Heart left ventricle (tissue), 16 donors: ENCODE measurements around the gene DPAGT1. TPM values are rescaled to one million over a fixed set of nuclear protein-coding genes. Genes with fewer than 3 reads are reported as not detected.
A peak's percentile ranks its signal among the peaks of the same experiment; 100 is the strongest.

Experiments used
- ATAC-seq, 4 donors: fragments of 200-7000 bp; cut with Tn5 transposase; one replicate each; pipeline ENCODE4 v1.9.1; 2020 to 2022; ENCODE audit warnings: moderate library complexity in 4 of 4, mild to moderate bottlenecking in 3 of 4, moderate number of reproducible peaks in 1 of 4
- DNase-seq, 5 donors: peaks; one replicate each; pipeline ENCODE4 v3.0.0-alpha.2; 2020
- H3K27ac ChIP-seq, 12 donors: fragments of 200-600 bp; sonication (generic) in 4 of 12; one replicate each; pipeline versions ENCODE4 v1.5.0 to v1.8.0; 2016 to 2022; ENCODE audit warnings: mild to moderate bottlenecking in 2 of 12
- H3K27me3 ChIP-seq, 9 donors: fragments of 200-600 bp; sonication (generic) in 2 of 9; one replicate each; pipeline versions ENCODE4 v1.5.1 to v1.8.0; 2016 to 2022; ENCODE audit warnings: mild to moderate bottlenecking in 3 of 9
- H3K36me3 ChIP-seq, 9 donors: fragments of 200-600 bp; sonication (generic) in 2 of 9; one replicate each; pipeline versions ENCODE4 v1.5.0 to v1.8.0; 2018 to 2022; ENCODE audit warnings: mild to moderate bottlenecking in 2 of 9
- H3K4me1 ChIP-seq, 12 donors: fragments of 200-600 bp; sonication (generic) in 4 of 12; one replicate each; pipeline versions ENCODE4 v1.5.0 to v1.8.0; 2016 to 2022; ENCODE audit warnings: mild to moderate bottlenecking in 3 of 12
- H3K4me3 ChIP-seq, 12 donors: fragments of 200-600 bp; sonication (generic) in 4 of 12; one replicate each; pipeline versions ENCODE4 v1.5.0 to v1.8.0; 2017 to 2022; ENCODE audit warnings: mild to moderate bottlenecking in 9 of 12, moderate library complexity in 4 of 12
- H3K9me3 ChIP-seq, 12 donors: fragments of 200-600 bp; sonication (generic) in 4 of 12; one replicate each; pipeline versions ENCODE4 v1.5.0 to v1.8.0; 2016 to 2022; ENCODE audit warnings: mild to moderate bottlenecking in 1 of 12
- POLR2A ChIP-seq, 2 donors: fragments of 450-650 bp; IDR thresholded peaks; one replicate each; pipeline ENCODE4 v1.6.1; 2017; ENCODE audit warnings: antibody characterized with exemption in 2 of 2, mild to moderate bottlenecking in 2 of 2, moderate library complexity in 2 of 2
- WGBS, 4 donors: extraction: QIAGEN DNeasy Blood & Tissue Kit in 2 of 4; methylation state at CpG; one replicate each; pipeline versions ENCODE4 v1.1.5 to v1.1.7; 2013 to 2018; 5-methylcytosine and 5-hydroxymethylcytosine counted together
- intact Hi-C, 10 donors: fragments of 100-400 bp; cut with DNase I; formaldehyde crosslinking; loops; one replicate each; pipeline versions ENCODE4 v1.11.1 to v1.14.2; 2022
- polyA plus RNA-seq, 2 donors: library from polyadenylated mRNA; stranded (reverse); fragments of 200-250 nt; gene quantifications; one replicate each; pipeline ENCODE4 v1.2.3, GENCODE V29; 2013
- total RNA-seq, 9 donors: library from RNA; depleted of rRNA in 2 of 9; stranded (reverse); fragments of >200 nt in 2 of 9; fragmentation: NEBNext Ultra II Directional in 3 of 9; extraction: Animal tissue kit (Norgen Biotek cat#: 25700) in 3 of 9; gene quantifications; one replicate each; pipeline versions ENCODE4 v1.1.0 to v1.2.4, GENCODE V29; 2016 to 2023
- TF ChIP-seq, protein P1 (sequence below), 12 donors: fragments of 200-600 bp; sonication (generic) in 4 of 12; IDR thresholded peaks; one replicate each; pipeline versions ENCODE4 v1.5.0 to v1.8.0; 2018 to 2022; ENCODE audit warnings: antibody characterized with exemption in 12 of 12, mild to moderate bottlenecking in 5 of 12
- donor health status: ischemic (EF 13 %, LVEDD 7.1; RV severe dilation, severe dysfunction).
- donor health status: healthy with polysubstance abuse.
- donor health status: DM: no; HTN: yes; CAD: no.
- donor health status: DM: no; HTN: no; CAD: no.
- donor health status: ischemic (EF 25% LVEDD 6.9; RV normal size, moderate dysfunction).
- donor health status: ischemic (EF 25% LVEDD 5.7; RV mildly dilated, moderate dysfunction).
- donor health status: healthy.
- donor health status: DM: yes; HTN: yes; CAD: no.
- donor health status: ischemic (EF 35%, LVEDD 5.7; RV mildly dilated, moderate dysfunction).
- donor health status: nonischemic (EF 11% LVEDD 7.7; RV severe dilation, severe dysfunction).
- donor health status: DM: yes; HTN: yes; CAD: no.
- donor health status: PGD.
- donor health status: ischemic (EF 29% LVEDD 5.4; RV normal size, mild dysfunction).
- donor health status: nonischemic (EF 23%, LVEDD 6.1; RV moderate dilation, normal function).

DPAGT1 gene
- total and polyA plus RNA-seq, 11 donors = 11.2 to 32.9 (median 16.5) TPM

DNA sequence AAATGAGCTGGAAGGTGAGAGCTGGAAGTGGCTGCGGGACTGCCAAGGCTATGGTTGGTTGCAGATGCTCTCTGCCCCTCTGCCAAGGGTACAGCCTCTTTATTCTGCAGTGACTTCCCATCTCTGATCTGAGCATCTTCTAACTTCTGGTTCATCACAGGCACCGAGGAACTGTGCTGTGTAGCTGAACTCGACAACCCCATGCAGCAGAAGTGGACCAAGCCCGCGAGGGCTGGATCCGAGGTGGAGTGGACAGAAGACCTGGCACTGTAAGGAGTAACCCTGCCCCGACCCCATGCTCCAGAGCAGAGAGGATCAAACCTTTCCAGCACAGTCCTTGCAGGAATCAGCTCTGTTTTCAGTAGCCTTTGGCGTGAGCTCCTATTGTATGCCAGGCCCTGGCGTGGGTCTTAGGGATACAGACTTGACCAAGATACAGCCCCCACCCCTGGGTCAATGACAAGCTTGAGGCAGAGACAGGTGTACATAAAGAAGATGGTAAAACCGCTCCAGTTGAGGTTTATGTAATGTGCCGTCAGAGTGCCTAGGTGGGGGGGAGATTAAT is 9.8 kb upstream of the DPAGT1 start:
- H3K36me3 ChIP-seq = peaks cover 0 to 64% (median 51%) of the 10 kb centered on the region in 9 donors
- TF ChIP-seq, protein P1, sequence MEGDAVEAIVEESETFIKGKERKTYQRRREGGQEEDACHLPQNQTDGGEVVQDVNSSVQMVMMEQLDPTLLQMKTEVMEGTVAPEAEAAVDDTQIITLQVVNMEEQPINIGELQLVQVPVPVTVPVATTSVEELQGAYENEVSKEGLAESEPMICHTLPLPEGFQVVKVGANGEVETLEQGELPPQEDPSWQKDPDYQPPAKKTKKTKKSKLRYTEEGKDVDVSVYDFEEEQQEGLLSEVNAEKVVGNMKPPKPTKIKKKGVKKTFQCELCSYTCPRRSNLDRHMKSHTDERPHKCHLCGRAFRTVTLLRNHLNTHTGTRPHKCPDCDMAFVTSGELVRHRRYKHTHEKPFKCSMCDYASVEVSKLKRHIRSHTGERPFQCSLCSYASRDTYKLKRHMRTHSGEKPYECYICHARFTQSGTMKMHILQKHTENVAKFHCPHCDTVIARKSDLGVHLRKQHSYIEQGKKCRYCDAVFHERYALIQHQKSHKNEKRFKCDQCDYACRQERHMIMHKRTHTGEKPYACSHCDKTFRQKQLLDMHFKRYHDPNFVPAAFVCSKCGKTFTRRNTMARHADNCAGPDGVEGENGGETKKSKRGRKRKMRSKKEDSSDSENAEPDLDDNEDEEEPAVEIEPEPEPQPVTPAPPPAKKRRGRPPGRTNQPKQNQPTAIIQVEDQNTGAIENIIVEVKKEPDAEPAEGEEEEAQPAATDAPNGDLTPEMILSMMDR (IDR thresholded peaks at IDR 0.05) = no peak
- no peak for TF ChIP-seq POLR2A (IDR thresholded peaks at IDR 0.05)

DNA sequence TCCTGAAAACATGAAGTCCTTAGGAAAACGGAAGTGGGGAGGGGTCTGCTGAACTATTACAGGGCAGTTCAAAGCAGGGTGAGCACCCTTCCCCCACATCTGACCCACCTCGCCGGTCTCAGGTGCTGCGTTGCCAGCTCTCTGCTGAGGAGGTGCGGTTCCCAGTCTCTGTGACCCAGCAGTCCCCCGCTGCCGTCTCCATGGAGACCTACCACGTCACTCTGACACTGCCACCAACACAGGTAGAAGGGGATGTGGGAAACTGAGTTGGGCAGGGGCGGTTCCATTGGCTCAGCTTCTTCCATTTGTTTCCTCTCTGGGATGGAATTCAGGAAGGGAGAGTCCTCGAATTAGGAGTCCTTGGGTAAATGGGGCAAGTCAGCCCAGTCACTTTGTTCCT is 8.8 kb upstream of the DPAGT1 start:
- TF ChIP-seq POLR2A (IDR thresholded peaks at IDR 0.05) = no peak
- TF ChIP-seq, protein P1 (IDR thresholded peaks at IDR 0.05) = no peak
- DNase-seq (no peak), ATAC-seq (no peak)
- no peak overlapping the region for H3K27ac ChIP-seq
- H3K4me1 ChIP-seq = peaks cover 0 to 53% (median 23%) of the 10 kb centered on the region in 12 donors
- no peak overlapping the region for H3K4me3 ChIP-seq
- intact Hi-C loops = loop anchor here in 1 of 10 donors (10.0 kb wide), 1 partner anchor 204 kb away; the partner anchor contains the start of gene MCAM
- no peaks in the 10 kb centered on the region for H3K9me3 ChIP-seq
- peaks cover 0 to 56% (median 42%) of the 10 kb centered on the region in 9 donors for H3K36me3 ChIP-seq
- no peaks in the 10 kb centered on the region for H3K27me3 ChIP-seq
- 82 to 94% (median 86%) methylated on average over 9 to 10 of the region's 10 CpGs for WGBS, 4 donors

More for the DNA sequence above, 9.8 kb upstream of the DPAGT1 start:
- Histone ChIP-seq H3K27ac (no peak overlapping the region), H3K27me3 (no peaks in the 10 kb centered on the region), H3K9me3 (no peaks in the 10 kb centered on the region), H3K4me3 (no peak overlapping the region), H3K4me1 (peaks cover 0 to 54% (median 20%) of the 10 kb centered on the region in 12 donors)
- 91 to 96% (median 94%) methylated on average over 10 to 11 of the region's 11 CpGs for WGBS, 4 donors
- ATAC-seq (no peak), DNase-seq (no peak)
- intact Hi-C loops = loop anchor here in 1 of 10 donors (10.0 kb wide), 1 partner anchor 203 kb away; the partner anchor contains the start of gene MCAM

DNA sequence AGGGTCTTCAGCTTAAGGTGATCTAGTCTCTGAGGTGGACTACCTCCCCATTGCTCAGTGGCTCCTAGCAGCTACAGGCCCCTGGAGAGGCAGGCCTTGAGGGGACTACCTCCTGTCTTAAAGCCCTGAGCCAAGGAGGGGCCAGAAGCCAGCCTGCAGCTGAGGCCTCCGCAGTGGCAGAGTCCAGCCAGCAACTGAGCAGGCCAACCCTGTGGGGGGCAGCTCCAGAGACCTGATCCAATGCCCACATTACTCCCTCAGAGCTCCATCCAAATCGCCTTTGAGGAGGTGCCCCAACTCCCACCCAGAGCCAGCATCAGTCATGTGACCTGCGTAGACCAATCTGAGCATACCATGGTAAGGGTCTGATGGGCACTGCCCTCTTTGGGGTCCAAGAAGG is 8.2 kb upstream of the DPAGT1 start:
- H3K27ac ChIP-seq = no peak overlapping the region
- H3K36me3 ChIP-seq = peaks cover 0 to 51% (median 38%) of the 10 kb centered on the region in 9 donors
- no peak for DNase-seq
- no peaks in the 10 kb centered on the region for H3K27me3 ChIP-seq
- H3K4me3 ChIP-seq = peak overlapping the region in 1 of 12 donors; percentile 99
- H3K9me3 ChIP-seq = no peaks in the 10 kb centered on the region
- no peak for ATAC-seq
- H3K4me1 ChIP-seq = peaks cover 0 to 47% (median 23%) of the 10 kb centered on the region in 12 donors
- intact Hi-C loops = loop anchor here in 2 of 10 donors (10.0 kb wide), 2 partner anchors 205 to 225 kb away; partner anchors contain the start of genes MCAM (in 1 of the 2) and RNF26 (in 1 of the 2)
- no peak for TF ChIP-seq POLR2A (IDR thresholded peaks at IDR 0.05)
- WGBS, 4 donors = 92 to 100% (median 94%) methylated on average over 1 to 3 of the region's 3 CpGs

DNA sequence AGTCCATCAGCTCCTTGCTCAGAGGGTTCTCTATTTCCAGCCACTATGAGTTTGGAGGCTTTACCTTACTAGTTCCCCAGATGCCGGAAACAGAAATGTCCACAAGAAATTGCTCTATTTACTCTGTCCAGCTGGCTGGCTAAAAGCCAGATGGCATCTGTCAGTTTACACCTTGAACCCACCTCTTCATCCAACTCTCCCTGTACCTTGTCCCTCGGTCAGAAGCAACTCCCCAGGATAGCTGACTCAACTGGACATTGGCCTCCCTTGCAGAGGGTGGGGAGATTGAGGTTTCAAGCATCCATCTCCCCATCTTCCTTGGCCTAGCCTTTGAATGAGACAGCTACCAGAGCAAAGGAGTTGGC is 7.2 kb upstream of the DPAGT1 start:
- no peaks in the 10 kb centered on the region for H3K27me3 ChIP-seq
- ATAC-seq (no peak), DNase-seq (no peak)
- H3K4me1 ChIP-seq = peaks cover 0 to 40% (median 23%) of the 10 kb centered on the region in 12 donors
- TF ChIP-seq, protein P1 (IDR thresholded peaks at IDR 0.05) = no peak
- TF ChIP-seq POLR2A (IDR thresholded peaks at IDR 0.05) = no peak
- H3K9me3 ChIP-seq = no peaks in the 10 kb centered on the region
- peaks cover 0 to 41% (median 28%) of the 10 kb centered on the region in 9 donors for H3K36me3 ChIP-seq
- H3K27ac ChIP-seq = peak overlapping the region in 1 of 12 donors; percentile 93
- intact Hi-C loops = loop anchor here in 1 of 10 donors (10.0 kb wide), 1 partner anchor 226 kb away; the partner anchor contains the start of gene RNF26
- 87 to 92% (median 92%) methylated on average over 2 of the region's 2 CpGs for WGBS, 4 donors
- peak overlapping the region in 9 of 12 donors; percentile 78 to 99 (median 98) for H3K4me3 ChIP-seq
